H1 (cell line): ENCODE results near the gene GALNT18. TPM values are rescaled to one million over a fixed set of nuclear protein-coding genes. Genes with fewer than 3 reads are reported as not detected.

Experiments
- USF2 ChIP-seq: IDR thresholded peaks from 2 replicates; pipeline ENCODE4 v1.6.1; 2011; ENCODE audit warnings: low read length, improper control_type of control experiment
- polyA plus RNA-seq, 7 experiments: library from polyadenylated mRNA; depleted of rRNA in 3 of 7; stranded (reverse) in 5 of 7; unstranded in 2 of 7; fragments of >200 nt in 5 of 7; fragments of 200-250 nt in 2 of 7; gene quantifications; 1 replicate in 5 of 7; 2 replicates in 1 of 7; 4 replicates in 1 of 7; pipeline versions ENCODE4 v1.2.1 to v1.2.3, GENCODE V29; 2011 to 2013; ENCODE audit warnings: missing spikeins in 2 of 7, mixed read lengths in 2 of 7
- total RNA-seq: library from RNA; stranded (reverse); fragmentation: NEBNext Ultra II Directional; extraction: Animal tissue kit (Norgen Biotek cat#: 25700); gene quantifications from 2 replicates; pipeline ENCODE4 v1.2.1, GENCODE V29; 2021

The GALNT18 gene
- total and polyA plus RNA-seq, 2 of the 8 experiments (the other 6 are each of a cell fraction or from before 2014, with no cell fraction given), result 6.0 to 9.4 TPM

DNA sequence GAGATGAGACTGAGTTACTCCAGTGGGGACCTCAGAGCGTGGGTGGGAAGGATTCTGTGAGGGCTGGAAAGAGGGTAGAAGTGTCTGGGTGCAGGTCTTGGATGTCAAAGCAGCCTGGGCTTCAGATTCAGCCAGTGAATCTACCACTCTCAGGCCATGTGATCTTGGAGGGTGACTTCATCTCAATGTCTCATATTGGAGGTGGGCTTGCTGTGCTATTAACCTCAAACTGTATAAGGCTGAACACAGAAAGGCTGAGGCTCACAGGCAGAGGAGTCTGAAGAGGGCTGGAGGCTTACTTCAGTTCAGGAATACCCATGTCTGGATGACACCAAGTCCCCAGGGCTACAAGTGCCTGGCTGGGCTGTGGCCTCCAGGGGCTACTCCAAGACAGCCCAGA lies 332.1 kb downstream of the GALNT18 start (continued):
- no peak for TF ChIP-seq USF2
